H1 (cell line): ENCODE measurements around the gene OR6B2. TPM values are rescaled to one million over a fixed set of nuclear protein-coding genes. Genes with fewer than 3 reads are reported as not detected.

Experiments
- ASH2L ChIP-seq: fragments of 200-600, 300-600 bp; sonication (generic); IDR thresholded peaks from one replicate; pipeline ENCODE4 v1.7.1; 2017; ENCODE audit warnings: low read length
- CREB1 ChIP-seq: IDR thresholded peaks from 2 replicates; pipeline ENCODE4 v1.6.1; 2012; ENCODE audit warnings: inconsistent platforms
- JUN ChIP-seq: IDR thresholded peaks from 2 replicates; pipeline ENCODE4 v1.6.1; 2011; ENCODE audit warnings: low read depth, mild to moderate bottlenecking, improper control_type of control experiment, low read length
- POLR2AphosphoS5 ChIP-seq: IDR thresholded peaks from 2 replicates; pipeline ENCODE4 v1.6.1; 2011; ENCODE audit warnings: low read depth, low read length
- polyA plus RNA-seq, 7 experiments: library from polyadenylated mRNA; depleted of rRNA in 3 of 7; stranded (reverse) in 5 of 7; unstranded in 2 of 7; fragments of >200 nt in 5 of 7; fragments of 200-250 nt in 2 of 7; gene quantifications; 1 replicate in 5 of 7; 2 replicates in 1 of 7; 4 replicates in 1 of 7; pipeline versions ENCODE4 v1.2.1 to v1.2.3, GENCODE V29; 2011 to 2013; ENCODE audit warnings: missing spikeins in 2 of 7, mixed read lengths in 2 of 7
- total RNA-seq: library from RNA; stranded (reverse); fragmentation: NEBNext Ultra II Directional; extraction: Animal tissue kit (Norgen Biotek cat#: 25700); gene quantifications from 2 replicates; pipeline ENCODE4 v1.2.1, GENCODE V29; 2021
- TF ChIP-seq, protein P1 (sequence below): fragments of 300-600 bp; sonication (generic); IDR thresholded peaks from 2 replicates; pipeline ENCODE4 v1.7.1; 2012; ENCODE audit warnings: low read length, moderate library complexity, mild to moderate bottlenecking, inconsistent platforms; ENCODE audit not compliant: insufficient replicate concordance
- TF ChIP-seq, protein P2 (sequence below), 3 experiments: IDR thresholded peaks; 1 replicate in 2 of 3; 2 replicates in 1 of 3; pipeline versions ENCODE4 v1.5.1 to v1.6.1; 2011; ENCODE audit warnings: low read length in 3 of 3, mild to moderate bottlenecking in 3 of 3, inconsistent platforms in 2 of 3, low read depth in 1 of 3, moderate library complexity in 1 of 3; ENCODE audit not compliant: insufficient read depth in 1 of 3; ENCODE audit errors: control extremely low read depth in 1 of 3
- TF ChIP-seq, protein P3 (sequence below): IDR thresholded peaks from 2 replicates; pipeline ENCODE4 v1.6.1; 2012; ENCODE audit warnings: inconsistent platforms
- TF ChIP-seq, protein P4 (sequence below): IDR thresholded peaks from 2 replicates; pipeline ENCODE4 v1.6.1; 2012; ENCODE audit warnings: low read length, inconsistent platforms

OR6B2 gene
- total and polyA plus RNA-seq, 2 of the 8 experiments (the other 6 are each of a cell fraction or from before 2014, with no cell fraction given): not detected

DNA sequence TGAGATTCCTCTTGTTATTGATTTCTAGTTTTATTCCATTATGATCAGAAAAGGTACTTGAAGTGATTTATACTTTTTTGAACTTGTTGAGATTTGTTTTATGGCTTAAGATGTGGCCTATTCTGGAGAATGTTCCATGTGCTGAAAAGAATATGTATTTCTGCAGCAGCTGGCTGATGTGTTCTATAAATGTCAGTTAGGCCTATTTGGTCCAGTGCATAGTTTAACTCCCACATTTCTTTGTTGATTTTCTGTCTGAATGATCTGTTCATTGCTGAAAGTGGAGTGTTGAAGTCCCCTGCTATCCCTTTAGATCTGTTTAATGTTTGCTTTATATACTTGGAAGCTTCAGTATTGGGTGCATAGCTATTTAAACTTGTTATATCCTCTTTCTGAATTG is 7.1 kb upstream of the OR6B2 start (continued):
- TF ChIP-seq, protein P1, sequence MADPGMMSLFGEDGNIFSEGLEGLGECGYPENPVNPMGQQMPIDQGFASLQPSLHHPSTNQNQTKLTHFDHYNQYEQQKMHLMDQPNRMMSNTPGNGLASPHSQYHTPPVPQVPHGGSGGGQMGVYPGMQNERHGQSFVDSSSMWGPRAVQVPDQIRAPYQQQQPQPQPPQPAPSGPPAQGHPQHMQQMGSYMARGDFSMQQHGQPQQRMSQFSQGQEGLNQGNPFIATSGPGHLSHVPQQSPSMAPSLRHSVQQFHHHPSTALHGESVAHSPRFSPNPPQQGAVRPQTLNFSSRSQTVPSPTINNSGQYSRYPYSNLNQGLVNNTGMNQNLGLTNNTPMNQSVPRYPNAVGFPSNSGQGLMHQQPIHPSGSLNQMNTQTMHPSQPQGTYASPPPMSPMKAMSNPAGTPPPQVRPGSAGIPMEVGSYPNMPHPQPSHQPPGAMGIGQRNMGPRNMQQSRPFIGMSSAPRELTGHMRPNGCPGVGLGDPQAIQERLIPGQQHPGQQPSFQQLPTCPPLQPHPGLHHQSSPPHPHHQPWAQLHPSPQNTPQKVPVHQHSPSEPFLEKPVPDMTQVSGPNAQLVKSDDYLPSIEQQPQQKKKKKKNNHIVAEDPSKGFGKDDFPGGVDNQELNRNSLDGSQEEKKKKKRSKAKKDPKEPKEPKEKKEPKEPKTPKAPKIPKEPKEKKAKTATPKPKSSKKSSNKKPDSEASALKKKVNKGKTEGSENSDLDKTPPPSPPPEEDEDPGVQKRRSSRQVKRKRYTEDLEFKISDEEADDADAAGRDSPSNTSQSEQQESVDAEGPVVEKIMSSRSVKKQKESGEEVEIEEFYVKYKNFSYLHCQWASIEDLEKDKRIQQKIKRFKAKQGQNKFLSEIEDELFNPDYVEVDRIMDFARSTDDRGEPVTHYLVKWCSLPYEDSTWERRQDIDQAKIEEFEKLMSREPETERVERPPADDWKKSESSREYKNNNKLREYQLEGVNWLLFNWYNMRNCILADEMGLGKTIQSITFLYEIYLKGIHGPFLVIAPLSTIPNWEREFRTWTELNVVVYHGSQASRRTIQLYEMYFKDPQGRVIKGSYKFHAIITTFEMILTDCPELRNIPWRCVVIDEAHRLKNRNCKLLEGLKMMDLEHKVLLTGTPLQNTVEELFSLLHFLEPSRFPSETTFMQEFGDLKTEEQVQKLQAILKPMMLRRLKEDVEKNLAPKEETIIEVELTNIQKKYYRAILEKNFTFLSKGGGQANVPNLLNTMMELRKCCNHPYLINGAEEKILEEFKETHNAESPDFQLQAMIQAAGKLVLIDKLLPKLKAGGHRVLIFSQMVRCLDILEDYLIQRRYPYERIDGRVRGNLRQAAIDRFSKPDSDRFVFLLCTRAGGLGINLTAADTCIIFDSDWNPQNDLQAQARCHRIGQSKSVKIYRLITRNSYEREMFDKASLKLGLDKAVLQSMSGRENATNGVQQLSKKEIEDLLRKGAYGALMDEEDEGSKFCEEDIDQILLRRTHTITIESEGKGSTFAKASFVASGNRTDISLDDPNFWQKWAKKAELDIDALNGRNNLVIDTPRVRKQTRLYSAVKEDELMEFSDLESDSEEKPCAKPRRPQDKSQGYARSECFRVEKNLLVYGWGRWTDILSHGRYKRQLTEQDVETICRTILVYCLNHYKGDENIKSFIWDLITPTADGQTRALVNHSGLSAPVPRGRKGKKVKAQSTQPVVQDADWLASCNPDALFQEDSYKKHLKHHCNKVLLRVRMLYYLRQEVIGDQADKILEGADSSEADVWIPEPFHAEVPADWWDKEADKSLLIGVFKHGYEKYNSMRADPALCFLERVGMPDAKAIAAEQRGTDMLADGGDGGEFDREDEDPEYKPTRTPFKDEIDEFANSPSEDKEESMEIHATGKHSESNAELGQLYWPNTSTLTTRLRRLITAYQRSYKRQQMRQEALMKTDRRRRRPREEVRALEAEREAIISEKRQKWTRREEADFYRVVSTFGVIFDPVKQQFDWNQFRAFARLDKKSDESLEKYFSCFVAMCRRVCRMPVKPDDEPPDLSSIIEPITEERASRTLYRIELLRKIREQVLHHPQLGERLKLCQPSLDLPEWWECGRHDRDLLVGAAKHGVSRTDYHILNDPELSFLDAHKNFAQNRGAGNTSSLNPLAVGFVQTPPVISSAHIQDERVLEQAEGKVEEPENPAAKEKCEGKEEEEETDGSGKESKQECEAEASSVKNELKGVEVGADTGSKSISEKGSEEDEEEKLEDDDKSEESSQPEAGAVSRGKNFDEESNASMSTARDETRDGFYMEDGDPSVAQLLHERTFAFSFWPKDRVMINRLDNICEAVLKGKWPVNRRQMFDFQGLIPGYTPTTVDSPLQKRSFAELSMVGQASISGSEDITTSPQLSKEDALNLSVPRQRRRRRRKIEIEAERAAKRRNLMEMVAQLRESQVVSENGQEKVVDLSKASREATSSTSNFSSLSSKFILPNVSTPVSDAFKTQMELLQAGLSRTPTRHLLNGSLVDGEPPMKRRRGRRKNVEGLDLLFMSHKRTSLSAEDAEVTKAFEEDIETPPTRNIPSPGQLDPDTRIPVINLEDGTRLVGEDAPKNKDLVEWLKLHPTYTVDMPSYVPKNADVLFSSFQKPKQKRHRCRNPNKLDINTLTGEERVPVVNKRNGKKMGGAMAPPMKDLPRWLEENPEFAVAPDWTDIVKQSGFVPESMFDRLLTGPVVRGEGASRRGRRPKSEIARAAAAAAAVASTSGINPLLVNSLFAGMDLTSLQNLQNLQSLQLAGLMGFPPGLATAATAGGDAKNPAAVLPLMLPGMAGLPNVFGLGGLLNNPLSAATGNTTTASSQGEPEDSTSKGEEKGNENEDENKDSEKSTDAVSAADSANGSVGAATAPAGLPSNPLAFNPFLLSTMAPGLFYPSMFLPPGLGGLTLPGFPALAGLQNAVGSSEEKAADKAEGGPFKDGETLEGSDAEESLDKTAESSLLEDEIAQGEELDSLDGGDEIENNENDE: no peak
- no peak for TF ChIP-seq CREB1
- no peak for TF ChIP-seq JUN
- TF ChIP-seq, protein P2, sequence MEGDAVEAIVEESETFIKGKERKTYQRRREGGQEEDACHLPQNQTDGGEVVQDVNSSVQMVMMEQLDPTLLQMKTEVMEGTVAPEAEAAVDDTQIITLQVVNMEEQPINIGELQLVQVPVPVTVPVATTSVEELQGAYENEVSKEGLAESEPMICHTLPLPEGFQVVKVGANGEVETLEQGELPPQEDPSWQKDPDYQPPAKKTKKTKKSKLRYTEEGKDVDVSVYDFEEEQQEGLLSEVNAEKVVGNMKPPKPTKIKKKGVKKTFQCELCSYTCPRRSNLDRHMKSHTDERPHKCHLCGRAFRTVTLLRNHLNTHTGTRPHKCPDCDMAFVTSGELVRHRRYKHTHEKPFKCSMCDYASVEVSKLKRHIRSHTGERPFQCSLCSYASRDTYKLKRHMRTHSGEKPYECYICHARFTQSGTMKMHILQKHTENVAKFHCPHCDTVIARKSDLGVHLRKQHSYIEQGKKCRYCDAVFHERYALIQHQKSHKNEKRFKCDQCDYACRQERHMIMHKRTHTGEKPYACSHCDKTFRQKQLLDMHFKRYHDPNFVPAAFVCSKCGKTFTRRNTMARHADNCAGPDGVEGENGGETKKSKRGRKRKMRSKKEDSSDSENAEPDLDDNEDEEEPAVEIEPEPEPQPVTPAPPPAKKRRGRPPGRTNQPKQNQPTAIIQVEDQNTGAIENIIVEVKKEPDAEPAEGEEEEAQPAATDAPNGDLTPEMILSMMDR (IDR thresholded peaks at IDR 0.05; ENCODE audit: control extremely low read depth in 1 of 3, insufficient read depth in 1 of 3, low read depth in 1 of 3, low read length in 3 of 3): no peak
- TF ChIP-seq, protein P3, sequence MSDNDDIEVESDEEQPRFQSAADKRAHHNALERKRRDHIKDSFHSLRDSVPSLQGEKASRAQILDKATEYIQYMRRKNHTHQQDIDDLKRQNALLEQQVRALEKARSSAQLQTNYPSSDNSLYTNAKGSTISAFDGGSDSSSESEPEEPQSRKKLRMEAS: no peak
- TF ChIP-seq, protein P4, sequence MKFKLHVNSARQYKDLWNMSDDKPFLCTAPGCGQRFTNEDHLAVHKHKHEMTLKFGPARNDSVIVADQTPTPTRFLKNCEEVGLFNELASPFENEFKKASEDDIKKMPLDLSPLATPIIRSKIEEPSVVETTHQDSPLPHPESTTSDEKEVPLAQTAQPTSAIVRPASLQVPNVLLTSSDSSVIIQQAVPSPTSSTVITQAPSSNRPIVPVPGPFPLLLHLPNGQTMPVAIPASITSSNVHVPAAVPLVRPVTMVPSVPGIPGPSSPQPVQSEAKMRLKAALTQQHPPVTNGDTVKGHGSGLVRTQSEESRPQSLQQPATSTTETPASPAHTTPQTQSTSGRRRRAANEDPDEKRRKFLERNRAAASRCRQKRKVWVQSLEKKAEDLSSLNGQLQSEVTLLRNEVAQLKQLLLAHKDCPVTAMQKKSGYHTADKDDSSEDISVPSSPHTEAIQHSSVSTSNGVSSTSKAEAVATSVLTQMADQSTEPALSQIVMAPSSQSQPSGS: no peak
- TF ChIP-seq ASH2L: no peak
- TF ChIP-seq POLR2AphosphoS5: no peak
